ENCODE data around the gene DLL1.

The DLL1 gene

DNA sequence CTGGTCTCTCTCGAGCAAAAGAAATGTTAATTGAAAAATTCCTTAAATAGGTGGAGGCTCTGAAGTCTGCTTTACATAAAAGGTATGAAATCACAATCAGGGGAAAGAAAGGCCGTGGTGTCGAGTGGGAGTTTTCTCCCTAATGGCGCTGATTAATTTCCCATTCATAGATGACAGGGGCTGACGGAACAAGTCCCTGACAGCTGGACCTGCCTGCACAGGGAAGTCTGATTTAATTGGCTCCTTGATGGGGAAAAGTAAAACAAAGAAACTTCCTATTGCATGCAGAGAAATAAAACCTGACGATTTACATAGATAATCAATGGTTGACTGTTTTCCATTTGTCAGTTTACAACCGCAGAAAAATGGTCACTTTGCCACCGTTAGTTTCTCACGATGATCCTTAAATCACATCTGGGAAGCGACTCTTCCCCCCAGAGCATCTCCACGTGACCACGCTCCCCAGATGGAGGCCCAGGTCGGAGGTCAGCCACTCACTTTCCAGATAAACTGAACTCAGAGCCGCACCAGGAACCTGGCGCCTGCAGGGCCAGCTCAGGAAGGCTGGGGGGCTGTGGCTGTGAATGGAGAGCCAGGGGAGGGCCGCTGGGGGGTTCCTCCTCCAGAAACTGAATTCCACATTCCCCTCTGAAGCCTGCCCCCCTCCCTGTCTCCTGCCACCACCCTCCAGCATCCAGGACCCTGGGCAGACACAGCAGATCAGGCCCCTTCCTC, 55.3 kb downstream of the DLL1 start:
- Histone ChIP-seq H3K27me3 (ENCODE audit: insufficient read depth, low read length) (peaks cover 4% of the 10 kb centered on the region; the same call in 1 of the 2 replicates), H3K9me2 (ENCODE audit: low read depth, low read length) (no peaks in the 10 kb centered on the region), H3K9me3 (ENCODE audit: low read length) (no peaks in the 10 kb centered on the region), H3K36me3 (ENCODE audit: insufficient read depth, low read length) (no peaks in the 10 kb centered on the region), H3K27ac (ENCODE audit: low read depth, low read length, poor library complexity, severe bottlenecking) (no peak overlapping the region), H3K4me3 (ENCODE audit: low read depth, low read length, poor library complexity, severe bottlenecking) (no peak overlapping the region), H3K9ac (ENCODE audit: low read length) (no peak overlapping the region), H3F3A (ENCODE audit: insufficient read depth, low read length) (no peaks in the 10 kb centered on the region), H4K20me1 (ENCODE audit: insufficient read depth, low read length) (no peaks in the 10 kb centered on the region), H3K79me2 (ENCODE audit: insufficient read depth, low read length) (no peaks in the 10 kb centered on the region), H3K4me1 (ENCODE audit: insufficient read depth, low read length, severe bottlenecking) (no peaks in the 10 kb centered on the region), H3K4me2 (ENCODE audit: low read length) (no peak overlapping the region), H2AFZ (ENCODE audit: low read length) (no peak overlapping the region)
- TF ChIP-seq, protein P1, sequence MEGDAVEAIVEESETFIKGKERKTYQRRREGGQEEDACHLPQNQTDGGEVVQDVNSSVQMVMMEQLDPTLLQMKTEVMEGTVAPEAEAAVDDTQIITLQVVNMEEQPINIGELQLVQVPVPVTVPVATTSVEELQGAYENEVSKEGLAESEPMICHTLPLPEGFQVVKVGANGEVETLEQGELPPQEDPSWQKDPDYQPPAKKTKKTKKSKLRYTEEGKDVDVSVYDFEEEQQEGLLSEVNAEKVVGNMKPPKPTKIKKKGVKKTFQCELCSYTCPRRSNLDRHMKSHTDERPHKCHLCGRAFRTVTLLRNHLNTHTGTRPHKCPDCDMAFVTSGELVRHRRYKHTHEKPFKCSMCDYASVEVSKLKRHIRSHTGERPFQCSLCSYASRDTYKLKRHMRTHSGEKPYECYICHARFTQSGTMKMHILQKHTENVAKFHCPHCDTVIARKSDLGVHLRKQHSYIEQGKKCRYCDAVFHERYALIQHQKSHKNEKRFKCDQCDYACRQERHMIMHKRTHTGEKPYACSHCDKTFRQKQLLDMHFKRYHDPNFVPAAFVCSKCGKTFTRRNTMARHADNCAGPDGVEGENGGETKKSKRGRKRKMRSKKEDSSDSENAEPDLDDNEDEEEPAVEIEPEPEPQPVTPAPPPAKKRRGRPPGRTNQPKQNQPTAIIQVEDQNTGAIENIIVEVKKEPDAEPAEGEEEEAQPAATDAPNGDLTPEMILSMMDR (IDR thresholded peaks at IDR 0.05; ENCODE audit: low read length), result no peak
- no peak for TF ChIP-seq EZH2 (IDR thresholded peaks at IDR 0.05; ENCODE audit: borderline replicate concordance, low read length)

- Histone ChIP-seq H3F3A (ENCODE audit: insufficient read depth, low read length) (no peaks in the 10 kb centered on the region), H3K36me3 (ENCODE audit: insufficient read depth, low read length) (no peaks in the 10 kb centered on the region), H4K20me1 (ENCODE audit: insufficient read depth, low read length) (no peaks in the 10 kb centered on the region), H3K4me1 (ENCODE audit: insufficient read depth, low read length, severe bottlenecking) (no peaks in the 10 kb centered on the region), H3K9me3 (ENCODE audit: low read length) (no peaks in the 10 kb centered on the region), H3K4me3 (ENCODE audit: low read depth, low read length, poor library complexity, severe bottlenecking) (no peak overlapping the region), H2AFZ (ENCODE audit: low read length) (no peak overlapping the region), H3K4me2 (ENCODE audit: low read length) (no peak overlapping the region), H3K27ac (ENCODE audit: low read depth, low read length, poor library complexity, severe bottlenecking) (no peak overlapping the region), H3K9ac (ENCODE audit: low read length) (no peak overlapping the region), H3K79me2 (ENCODE audit: insufficient read depth, low read length) (no peaks in the 10 kb centered on the region), H3K27me3 (ENCODE audit: insufficient read depth, low read length) (peaks cover 4% of the 10 kb centered on the region; the same call in 1 of the 2 replicates), H3K9me2 (ENCODE audit: low read depth, low read length) (no peaks in the 10 kb centered on the region)
- TF ChIP-seq EZH2 (IDR thresholded peaks at IDR 0.05; ENCODE audit: borderline replicate concordance, low read length), result no peak
- TF ChIP-seq, protein P1 (IDR thresholded peaks at IDR 0.05; ENCODE audit: low read length), result no peak
Observed at GRCh38 chr6:170234419-170234818, 56.5 kb downstream of the DLL1 start.

GRCh38 chr6:170233286-170234205, 57.3 kb downstream of the DLL1 start:
- Histone ChIP-seq H3K4me3 (ENCODE audit: low read depth, low read length, poor library complexity, severe bottlenecking) (no peak overlapping the region), H3F3A (ENCODE audit: insufficient read depth, low read length) (no peaks in the 10 kb centered on the region), H2AFZ (ENCODE audit: low read length) (no peak overlapping the region), H3K36me3 (ENCODE audit: insufficient read depth, low read length) (no peaks in the 10 kb centered on the region), H4K20me1 (ENCODE audit: insufficient read depth, low read length) (no peaks in the 10 kb centered on the region), H3K9me3 (ENCODE audit: low read length) (no peaks in the 10 kb centered on the region), H3K9me2 (ENCODE audit: low read depth, low read length) (no peaks in the 10 kb centered on the region), H3K27ac (ENCODE audit: low read depth, low read length, poor library complexity, severe bottlenecking) (no peak overlapping the region), H3K27me3 (ENCODE audit: insufficient read depth, low read length) (peaks cover 8% of the 10 kb centered on the region), H3K4me2 (ENCODE audit: low read length) (no peak overlapping the region), H3K79me2 (ENCODE audit: insufficient read depth, low read length) (no peaks in the 10 kb centered on the region), H3K9ac (ENCODE audit: low read length) (no peak overlapping the region), H3K4me1 (ENCODE audit: insufficient read depth, low read length, severe bottlenecking) (no peaks in the 10 kb centered on the region)
- no peak for TF ChIP-seq EZH2 (IDR thresholded peaks at IDR 0.05; ENCODE audit: borderline replicate concordance, low read length)
- TF ChIP-seq, protein P1 (IDR thresholded peaks at IDR 0.05; ENCODE audit: low read length), result no peak
